HG03354 (cell line): ENCODE measurements around the gene OR2V1.

ENCODE experiments used
- ATAC-seq: cut with Tn5 transposase; IDR thresholded peaks from one replicate; pipeline ENCODE4 v1.9.1; 2021; ENCODE audit warnings: mild to moderate bottlenecking; ENCODE audit not compliant: unreplicated experiment, poor library complexity, severe bottlenecking

The OR2V1 gene

GRCh38 chr5:181086026-181086883 is 44.7 kb downstream of the OR2V1 start:
- no peak for ATAC-seq

GRCh38 chr5:181084621-181085195 is 46.3 kb downstream of the OR2V1 start:
- no peak for ATAC-seq

GRCh38 chr5:181081989-181082388 is 49.0 kb downstream of the OR2V1 start:
- ATAC-seq: no peak

- no peak for ATAC-seq
Measured at GRCh38 chr5:181076920-181077319, 54.0 kb downstream of the OR2V1 start.
